ENCODE results near the gene CRMP1.

Gene CRMP1

GRCh38 chr4:5784960-5785611 lies 107.8 kb downstream of the CRMP1 start:
- DNase-seq (ENCODE audit: low read depth): no peak
- no peak overlapping the region for H3K4me3 ChIP-seq (ENCODE audit: low read depth, low read length)

GRCh38 chr4:5784021-5784420 lies 108.9 kb downstream of the CRMP1 start:
- no peak for DNase-seq (ENCODE audit: low read depth)
- no peak overlapping the region for H3K4me3 ChIP-seq (ENCODE audit: low read depth, low read length)

GRCh38 chr4:5783486-5783885 lies 109.4 kb downstream of the CRMP1 start:
- no peak for DNase-seq (ENCODE audit: low read depth)
- no peak overlapping the region for H3K4me3 ChIP-seq (ENCODE audit: low read depth, low read length)

GRCh38 chr4:5782829-5783476 lies 109.9 kb downstream of the CRMP1 start:
- no peak overlapping the region for H3K4me3 ChIP-seq (ENCODE audit: low read depth, low read length)
- DNase-seq (ENCODE audit: low read depth): no peak

- no peak for DNase-seq (ENCODE audit: low read depth)
- H3K4me3 ChIP-seq (ENCODE audit: low read depth, low read length): no peak overlapping the region
Observed at GRCh38 chr4:5781691-5782090, 111.2 kb downstream of the CRMP1 start.

GRCh38 chr4:5780831-5781480 lies 111.9 kb downstream of the CRMP1 start:
- no peak overlapping the region for H3K4me3 ChIP-seq (ENCODE audit: low read depth, low read length)
- DNase-seq (ENCODE audit: low read depth): peak; percentile 30

GRCh38 chr4:5776510-5776909 lies 116.4 kb downstream of the CRMP1 start:
- H3K4me3 ChIP-seq (ENCODE audit: low read depth, low read length): no peak overlapping the region
- DNase-seq (ENCODE audit: low read depth): no peak

GRCh38 chr4:5774416-5775036 lies 118.4 kb downstream of the CRMP1 start:
- DNase-seq (ENCODE audit: low read depth): no peak
- no peak overlapping the region for H3K4me3 ChIP-seq (ENCODE audit: low read depth, low read length)

- peak; percentile 61 for DNase-seq (ENCODE audit: low read depth)
- H3K4me3 ChIP-seq (ENCODE audit: low read depth, low read length): no peak overlapping the region
Observed at GRCh38 chr4:5773271-5773555, 119.7 kb downstream of the CRMP1 start.

GRCh38 chr4:5772528-5773270 lies 120.2 kb downstream of the CRMP1 start:
- no peak overlapping the region for H3K4me3 ChIP-seq (ENCODE audit: low read depth, low read length)

More at GRCh38 chr4:5772528-5773270, 120.2 kb downstream of the CRMP1 start:
- DNase-seq (ENCODE audit: low read depth): no peak

Data from skeletal muscle cell (primary cell).